ENCODE data around the gene SULT1C2.
"Not testable (repeated sequence)": the region's sequence is repeated elsewhere in the genome, so short reads cannot be mapped to it uniquely, and the experiment has no call there.

SULT1C2 gene

GRCh38 chr2:108288534-108289106, at the start of gene SULT1C2:
Gene SULT1C2 (plus strand): TSS chr2:108288895. CDS start chr2:108293668, 4,773 bp downstream.
- no peak for DNase-seq (ENCODE audit: low spot score)

- no peak for DNase-seq (ENCODE audit: low spot score)
Measured at GRCh38 chr2:108239786-108240185, 48.9 kb upstream of the SULT1C2 start, which contains the start of gene SULT1C3. Gene SULT1C3 (plus strand): TSS chr2:108239968. CDS start chr2:108247195, 7,227 bp downstream.

GRCh38 chr2:108240966-108241365, 47.7 kb upstream of the SULT1C2 start:
- DNase-seq (ENCODE audit: low spot score), result no peak

GRCh38 chr2:108243566-108243965, 45.1 kb upstream of the SULT1C2 start:
- DNase-seq (ENCODE audit: low spot score), result no peak

GRCh38 chr2:108244667-108245414, 43.9 kb upstream of the SULT1C2 start:
- DNase-seq (ENCODE audit: low spot score), result no peak

- DNase-seq (ENCODE audit: low spot score), result no peak
Measured at GRCh38 chr2:108253106-108253505, 35.6 kb upstream of the SULT1C2 start.

GRCh38 chr2:108257757-108258331, 30.9 kb upstream of the SULT1C2 start:
- peak; percentile 45 for DNase-seq (ENCODE audit: low spot score)

- no peak for DNase-seq (ENCODE audit: low spot score)
Measured at GRCh38 chr2:108260773-108261172, 27.9 kb upstream of the SULT1C2 start.

- DNase-seq (ENCODE audit: low spot score), result no peak
Measured at GRCh38 chr2:108262036-108262435, 26.7 kb upstream of the SULT1C2 start.

GRCh38 chr2:108263401-108263800, 25.3 kb upstream of the SULT1C2 start:
- no peak for DNase-seq (ENCODE audit: low spot score)

GRCh38 chr2:108266218-108266617, 22.5 kb upstream of the SULT1C2 start:
- no peak for DNase-seq (ENCODE audit: low spot score)

- DNase-seq (ENCODE audit: low spot score), result no peak
Measured at GRCh38 chr2:108267101-108267500, 21.6 kb upstream of the SULT1C2 start.

GRCh38 chr2:108268001-108268400, 20.7 kb upstream of the SULT1C2 start:
- no peak for DNase-seq (ENCODE audit: low spot score)

- no peak for DNase-seq (ENCODE audit: low spot score)
Measured at GRCh38 chr2:108270346-108270745, 18.3 kb upstream of the SULT1C2 start.

GRCh38 chr2:108270768-108271506, 17.8 kb upstream of the SULT1C2 start:
- DNase-seq (ENCODE audit: low spot score), result no peak

- DNase-seq (ENCODE audit: low spot score), result no peak
Measured at GRCh38 chr2:108271691-108272253, 16.9 kb upstream of the SULT1C2 start.

GRCh38 chr2:108278631-108279030, 10.1 kb upstream of the SULT1C2 start:
- DNase-seq (ENCODE audit: low spot score), result no peak

GRCh38 chr2:108279468-108279867, 9.2 kb upstream of the SULT1C2 start:
- no peak for DNase-seq (ENCODE audit: low spot score)

- no peak for DNase-seq (ENCODE audit: low spot score)
Measured at GRCh38 chr2:108280466-108280865, 8.2 kb upstream of the SULT1C2 start.

- not testable (repeated sequence) for DNase-seq (ENCODE audit: low spot score)
Measured at GRCh38 chr2:108284566-108284965, 4.1 kb upstream of the SULT1C2 start.

GRCh38 chr2:108285616-108286015, 3.1 kb upstream of the SULT1C2 start:
- DNase-seq (ENCODE audit: low spot score), result no peak

- no peak for DNase-seq (ENCODE audit: low spot score)
Measured at GRCh38 chr2:108287169-108287568, 1.5 kb upstream of the SULT1C2 start.
